Measurements from ENCODE around the gene CDK14.

GRCh38 chr7:91243591-91244301, 647.6 kb downstream of the CDK14 start:
- no peak for TF ChIP-seq CTCF (IDR thresholded peaks at IDR 0.05)
- TF ChIP-seq EZH2 (IDR thresholded peaks at IDR 0.05): no peak
- no peak for TF ChIP-seq EZH2phosphoT487 (IDR thresholded peaks at IDR 0.05)
